WTC11 (cell line): ENCODE measurements around the gene CRELD2. TPM values are rescaled to one million over a fixed set of nuclear protein-coding genes. Genes with fewer than 3 reads are reported as not detected.

Source experiments
- ATAC-seq: fragments of 200-7000 bp; cut with Tn5 transposase; 2 replicates; pipeline ENCODE4 v1.10.0; 2021; ENCODE audit warnings: mild to moderate bottlenecking, moderate library complexity
- CTCF ChIA-PET: fragments of 300-600 bp; sonication (Branson Sonifier 250); formaldehyde crosslinking; loops from one replicate; lab custom pipeline; 2021; ENCODE audit warnings: antibody characterized with exemption; lab: Charles Lee
- POLR2A ChIA-PET: fragments of 350-600 bp; sonication (Branson Sonifier 250); formaldehyde crosslinking; loops from one replicate; lab custom pipeline; 2021; ENCODE audit warnings: antibody characterized with exemption; lab: Charles Lee
- DNase-seq: peaks from one replicate; pipeline ENCODE4 v3.0.0; 2021; ENCODE audit warnings: low spot score
- H3K27ac Mint-ChIP-seq: 2 replicates; pipeline ENCODE4 v1.8.0; 2021; ENCODE audit warnings: mixed read lengths
- H3K27me3 Mint-ChIP-seq: 2 replicates; pipeline ENCODE4 v1.8.0; 2021; ENCODE audit warnings: low read depth, mild to moderate bottlenecking, moderate library complexity, mixed read lengths
- H3K36me3 Mint-ChIP-seq: 2 replicates; pipeline ENCODE4 v1.8.0; 2021; ENCODE audit warnings: mixed read lengths
- H3K4me1 Mint-ChIP-seq: 2 replicates; pipeline ENCODE4 v1.8.0; 2022; ENCODE audit warnings: mixed read lengths
- H3K4me3 Mint-ChIP-seq: 2 replicates; pipeline ENCODE4 v1.8.0; 2021; ENCODE audit warnings: mild to moderate bottlenecking, moderate library complexity, mixed read lengths
- H3K9me3 Mint-ChIP-seq: 2 replicates; pipeline ENCODE4 v1.8.0; 2021; ENCODE audit warnings: mixed read lengths
- AR ChIP-seq: fragments of 250-450 bp; sonication (Bioruptor Pico); IDR thresholded peaks from 2 replicates; pipeline ENCODE4 v1.9.0; 2021; ENCODE audit warnings: mild to moderate bottlenecking
- ARID4B ChIP-seq: sonication (generic); formaldehyde crosslinking; IDR thresholded peaks from 2 replicates; pipeline ENCODE4 v1.8.0; 2023; ENCODE audit warnings: missing genetic modification reagents, mild to moderate bottlenecking, borderline replicate concordance
- E2F1 ChIP-seq: sonication (generic); formaldehyde crosslinking; IDR thresholded peaks from 2 replicates; pipeline ENCODE4 v1.8.0; 2022; ENCODE audit warnings: mild to moderate bottlenecking, missing genetic modification reagents
- E2F5 ChIP-seq: sonication (generic); formaldehyde crosslinking; IDR thresholded peaks from 2 replicates; pipeline ENCODE4 v1.8.1; 2022; ENCODE audit warnings: mild to moderate bottlenecking, moderate library complexity, missing genetic modification reagents
- ESRRA ChIP-seq: sonication (generic); formaldehyde crosslinking; IDR thresholded peaks from 2 replicates; pipeline ENCODE4 v1.8.1; 2022; ENCODE audit warnings: mild to moderate bottlenecking, missing genetic modification reagents, borderline replicate concordance
- FOXJ3 ChIP-seq: sonication (generic); formaldehyde crosslinking; IDR thresholded peaks from 2 replicates; pipeline ENCODE4 v1.9.0; 2021; ENCODE audit warnings: missing genetic modification reagents, mild to moderate bottlenecking, borderline replicate concordance
- FOXP1 ChIP-seq: sonication (generic); formaldehyde crosslinking; IDR thresholded peaks from 2 replicates; pipeline ENCODE4 v1.8.0; 2022; ENCODE audit warnings: missing genetic modification reagents, mild to moderate bottlenecking, moderate library complexity, borderline replicate concordance
- GRHL2 ChIP-seq: fragments of 250-450 bp; sonication (Bioruptor Pico); IDR thresholded peaks from 2 replicates; pipeline ENCODE4 v1.8.0; 2022; ENCODE audit warnings: mild to moderate bottlenecking, moderate library complexity; ENCODE audit not compliant: insufficient replicate concordance, severe bottlenecking
- NFATC4 ChIP-seq: fragments of 250-450 bp; sonication (Bioruptor Pico); IDR thresholded peaks from 2 replicates; pipeline ENCODE4 v1.9.0; 2021; ENCODE audit warnings: mild to moderate bottlenecking
- NR1H2 ChIP-seq: sonication (generic); formaldehyde crosslinking; IDR thresholded peaks from 2 replicates; pipeline ENCODE4 v1.9.0; 2021; ENCODE audit warnings: mild to moderate bottlenecking, moderate library complexity, missing genetic modification reagents
- PRRX2 ChIP-seq: fragments of 250-450 bp; sonication (Bioruptor Pico); IDR thresholded peaks from 2 replicates; pipeline ENCODE4 v1.8.0; 2021; ENCODE audit warnings: mild to moderate bottlenecking
- SOX15 ChIP-seq: fragments of 250-450 bp; sonication (Bioruptor Pico); IDR thresholded peaks from 2 replicates; pipeline ENCODE4 v1.9.0; 2021; ENCODE audit warnings: mild to moderate bottlenecking
- TEAD4 ChIP-seq: sonication (generic); formaldehyde crosslinking; IDR thresholded peaks from 2 replicates; pipeline ENCODE4 v1.8.0; 2022; ENCODE audit warnings: mild to moderate bottlenecking, missing genetic modification reagents
- ZNF219 ChIP-seq: sonication (generic); formaldehyde crosslinking; IDR thresholded peaks from 2 replicates; pipeline ENCODE4 v1.8.0; 2023; ENCODE audit warnings: missing genetic modification reagents, mild to moderate bottlenecking, borderline replicate concordance
- ZNF263 ChIP-seq: sonication (generic); formaldehyde crosslinking; IDR thresholded peaks from 2 replicates; pipeline ENCODE4 v1.8.1; 2022; ENCODE audit warnings: low read depth, mild to moderate bottlenecking, moderate library complexity, missing genetic modification reagents
- ZSCAN18 ChIP-seq: fragments of 250-450 bp; sonication (Bioruptor Pico); IDR thresholded peaks from 2 replicates; pipeline ENCODE4 v2.1.2; 2022; ENCODE audit warnings: mild to moderate bottlenecking, moderate library complexity
- total RNA-seq: library from RNA; stranded (reverse); gene quantifications from 3 replicates; pipeline ENCODE4 v1.2.3, GENCODE V29; 2021

Gene CRELD2
- total RNA-seq, 1 experiment from 2014 or later: 42.8 TPM

GRCh38 chr22:49897015-49897684 is 21.3 kb upstream of the CRELD2 start:
- peaks cover 42% of the 10 kb centered on the region for H3K9me3 Mint-ChIP-seq
- no peaks in the 10 kb centered on the region; the same call in 1 of the 2 replicates for H3K27me3 Mint-ChIP-seq
- H3K27ac Mint-ChIP-seq: no peak overlapping the region
- DNase-seq (no peak), ATAC-seq (no peak)
- no peak for TF ChIP-seq E2F5
- CTCF ChIA-PET: no interaction called here
- no peak overlapping the region for H3K4me3 Mint-ChIP-seq
- peaks cover 57% of the 10 kb centered on the region for H3K36me3 Mint-ChIP-seq
- no peaks in the 10 kb centered on the region for H3K4me1 Mint-ChIP-seq
- POLR2A ChIA-PET: no interaction called here

- CTCF ChIA-PET: interaction anchor here (0.7 kb wide), 1 partner anchor 131 kb away, joined by 4 read pairs; no protein-coding TSS in a partner anchor
- ATAC-seq: no peak
- no peaks in the 10 kb centered on the region for H3K4me1 Mint-ChIP-seq
Observed at GRCh38 chr22:49899530-49899929, 18.9 kb upstream of the CRELD2 start.

More at GRCh38 chr22:49899530-49899929, 18.9 kb upstream of the CRELD2 start:
- Mint-ChIP-seq H3K27me3 (no peaks in the 10 kb centered on the region; the same call in 1 of the 2 replicates), H3K9me3 (peaks cover 29% of the 10 kb centered on the region), H3K4me3 (no peak overlapping the region), H3K36me3 (peaks cover 48% of the 10 kb centered on the region), H3K27ac (no peak overlapping the region)
- no peak for DNase-seq
- POLR2A ChIA-PET: no interaction called here
- TF ChIP-seq E2F5 (no peak), ARID4B (CRISPR knock-in tag) (no peak), FOXJ3 (CRISPR knock-in tag) (no peak), ZSCAN18 (no peak), ZNF219 (no peak), NR1H2 (no peak), SOX15 (no peak), FOXP1 (CRISPR knock-in tag) (no peak), AR (CRISPR knock-in tag) (no peak), PRRX2 (CRISPR knock-in tag) (no peak), E2F1 (no peak), TEAD4 (CRISPR knock-in tag) (no peak), GRHL2 (no peak), ESRRA (CRISPR knock-in tag) (no peak), ZNF263 (CRISPR knock-in tag) (no peak), NFATC4 (CRISPR knock-in tag) (no peak)
- TF ChIP-seq, all 79 proteins: peak for 0
